Lung (tissue), 12 donors: ENCODE results near the gene TNFRSF9. TPM values are rescaled to one million over a fixed set of nuclear protein-coding genes. Genes with fewer than 3 reads are reported as not detected.
"Not testable (repeated sequence)": the region's sequence is repeated elsewhere in the genome, so short reads cannot be mapped to it uniquely, and the experiment has no call there.

Source experiments
- ATAC-seq: fragments of 200-7000 bp; cut with Tn5 transposase; one replicate; pipeline ENCODE4 v1.9.1; 2020; ENCODE audit warnings: moderate number of reproducible peaks; ENCODE audit not compliant: insufficient read depth, low FRiP score
- DNase-seq, 3 donors: peaks; one replicate each; pipeline ENCODE4 v3.0.0-alpha.2; 2013 to 2017
- H3K27ac ChIP-seq, 2 donors: one replicate each; pipeline ENCODE4 v1.5.1; 2013; ENCODE audit warnings: mild to moderate bottlenecking in 2 of 2, moderate library complexity in 2 of 2, control low read depth in 1 of 2, inconsistent platforms in 1 of 2, low read depth in 1 of 2, low read length in 1 of 2
- H3K27me3 ChIP-seq, 3 donors: one replicate each; pipeline ENCODE4 v1.5.1; 2013; ENCODE audit warnings: low read length in 2 of 3; ENCODE audit not compliant: control insufficient read depth in 3 of 3, insufficient read depth in 3 of 3
- H3K36me3 ChIP-seq, 4 donors: one replicate each; pipeline ENCODE4 v1.5.1; 2013; ENCODE audit warnings: low read length in 4 of 4, mild to moderate bottlenecking in 1 of 4, moderate library complexity in 1 of 4; ENCODE audit not compliant: control insufficient read depth in 4 of 4, insufficient read depth in 4 of 4
- H3K4me1 ChIP-seq, 5 donors: one replicate each; pipeline ENCODE4 v1.5.1; 2013; ENCODE audit warnings: low read length in 5 of 5, mild to moderate bottlenecking in 2 of 5, moderate library complexity in 1 of 5; ENCODE audit not compliant: control insufficient read depth in 5 of 5, insufficient read depth in 5 of 5
- H3K4me3 ChIP-seq: one replicate; pipeline ENCODE4 v1.5.1; 2013; ENCODE audit warnings: mild to moderate bottlenecking, control low read depth, moderate library complexity
- H3K9ac ChIP-seq, 2 donors: one replicate each; pipeline ENCODE4 v1.5.1; 2013; ENCODE audit warnings: low read length in 2 of 2, control low read depth in 1 of 2; ENCODE audit not compliant: insufficient read depth in 1 of 2
- H3K9me3 ChIP-seq, 4 donors: one replicate each; pipeline ENCODE4 v1.5.1; 2013; ENCODE audit warnings: low read length in 3 of 4, mild to moderate bottlenecking in 1 of 4, moderate library complexity in 1 of 4; ENCODE audit not compliant: control insufficient read depth in 4 of 4, insufficient read depth in 3 of 4
- CTCF ChIP-seq: IDR thresholded peaks from 2 replicates; pipeline ENCODE4 v1.5.1; 2012; ENCODE audit warnings: mild to moderate bottlenecking; ENCODE audit errors: control extremely low read depth, extremely low read depth
- whole genome bisulfite sequencing, 2 donors: extraction: QIAGEN DNeasy Blood & Tissue Kit; methylation state at CpG; one replicate each; pipeline ENCODE4 v1.1.7; 2013; 5-methylcytosine and 5-hydroxymethylcytosine counted together
- polyA plus RNA-seq, 2 donors: library from polyadenylated mRNA; stranded (reverse); fragments of 200-250 nt; gene quantifications; one replicate each; pipeline ENCODE4 v1.2.1, GENCODE V29; 2013
- total RNA-seq, 2 donors: library from RNA; depleted of rRNA in 1 of 2; stranded (reverse); fragments of >200 nt in 1 of 2; gene quantifications; one replicate each; pipeline ENCODE4 v1.2.1, GENCODE V29; 2014 to 2021
- donor health status: control.
- donor health status: control.
- donor health status: Bipolar disorder and iron deficiency.
- donor health status: healthy.
- donor health status: DM: yes; HTN: yes; CAD: no.

The TNFRSF9 gene
- total and polyA plus RNA-seq, 4 donors, result 0.45 to 2.0 (median 0.65) TPM

GRCh38 chr1:7930645-7931445 lies 9.8 kb downstream of the TNFRSF9 start:
- no peak for DNase-seq
- H3K27ac ChIP-seq, result no peak overlapping the region
- no peak for ATAC-seq
- no peak overlapping the region for H3K4me3 ChIP-seq
- no peaks in the 10 kb centered on the region for H3K9me3 ChIP-seq
- WGBS, 2 donors, result 65 to 70% methylated on average over 15 of the region's 15 CpGs
- no peaks in the 10 kb centered on the region for H3K4me1 ChIP-seq
- peaks cover 0 to 44% (median 24%) of the 10 kb centered on the region in 3 donors for H3K27me3 ChIP-seq
- no peak for TF ChIP-seq CTCF
- no peak overlapping the region for H3K9ac ChIP-seq
- no peaks in the 10 kb centered on the region for H3K36me3 ChIP-seq

GRCh38 chr1:7929637-7930036 lies 11.0 kb downstream of the TNFRSF9 start:
- no peak for ATAC-seq
- no peaks in the 10 kb centered on the region for H3K36me3 ChIP-seq
- no peaks in the 10 kb centered on the region for H3K4me1 ChIP-seq
- no peaks in the 10 kb centered on the region for H3K9me3 ChIP-seq
- no peak for TF ChIP-seq CTCF
- H3K4me3 ChIP-seq, result no peak overlapping the region
- 65 to 74% methylated on average over 5 to 7 of the region's 7 CpGs for WGBS, 2 donors
- H3K27me3 ChIP-seq, result peaks cover 0 to 45% (median 24%) of the 10 kb centered on the region in 3 donors
- no peak for DNase-seq
- H3K27ac ChIP-seq, result no peak overlapping the region
- H3K9ac ChIP-seq, result no peak overlapping the region

GRCh38 chr1:7928247-7928646 lies 12.4 kb downstream of the TNFRSF9 start:
- no peak for TF ChIP-seq CTCF
- 89 to 91% methylated on average over 4 of the region's 4 CpGs for WGBS, 2 donors

GRCh38 chr1:7927061-7927460 lies 13.6 kb downstream of the TNFRSF9 start:
- H3K27me3 ChIP-seq, result peaks cover 0 to 40% (median 24%) of the 10 kb centered on the region in 3 donors
- H3K27ac ChIP-seq, H3K36me3 ChIP-seq, H3K4me1 ChIP-seq, H3K9ac ChIP-seq, DNase-seq, H3K4me3 ChIP-seq, H3K9me3 ChIP-seq, ATAC-seq: not testable (repeated sequence)
- WGBS, 2 donors, result 55 to 70% methylated on average over 8 of the region's 8 CpGs

More at GRCh38 chr1:7928247-7928646, 12.4 kb downstream of the TNFRSF9 start:
- ATAC-seq, result no peak
- H3K4me3 ChIP-seq, result no peak overlapping the region
- DNase-seq, result no peak
- H3K36me3 ChIP-seq, result no peaks in the 10 kb centered on the region
- H3K9me3 ChIP-seq, result peaks cover 0 to 2% (median 0%) of the 10 kb centered on the region in 4 donors
- no peak overlapping the region for H3K27ac ChIP-seq
- H3K9ac ChIP-seq, result no peak overlapping the region
- peaks cover 0 to 45% (median 24%) of the 10 kb centered on the region in 3 donors for H3K27me3 ChIP-seq
- no peaks in the 10 kb centered on the region for H3K4me1 ChIP-seq
